T-helper 2 cell treated with Interferon-gamma antibody and Interleukin-4, amounts not matched to agents 5 μg/mL and 100 μg/mL, for 36 hours (primary cell): ENCODE measurements around the gene JARID2.

ENCODE experiments used
- DNase-seq: peaks from one replicate; pipeline ENCODE4 v3.0.0; 2021; ENCODE audit warnings: low spot score
- H3K27ac Mint-ChIP-seq: one replicate; pipeline ENCODE4 v1.8.0; 2021; ENCODE audit warnings: mild to moderate bottlenecking, mixed read lengths
- H3K27me3 Mint-ChIP-seq: one replicate; pipeline ENCODE4 v1.8.0; 2021; ENCODE audit warnings: low read depth, mixed read lengths
- H3K36me3 Mint-ChIP-seq: one replicate; pipeline ENCODE4 v1.8.0; 2021; ENCODE audit warnings: low read depth, mixed read lengths
- H3K4me1 Mint-ChIP-seq: one replicate; pipeline ENCODE4 v1.8.0; 2021; ENCODE audit warnings: low read depth, mixed read lengths
- H3K4me3 Mint-ChIP-seq: one replicate; pipeline ENCODE4 v1.8.0; 2022; ENCODE audit warnings: mild to moderate bottlenecking, moderate library complexity, mixed read lengths
- H3K9me3 Mint-ChIP-seq: one replicate; pipeline ENCODE4 v1.8.0; 2021; ENCODE audit warnings: mixed read lengths

Gene JARID2

DNA sequence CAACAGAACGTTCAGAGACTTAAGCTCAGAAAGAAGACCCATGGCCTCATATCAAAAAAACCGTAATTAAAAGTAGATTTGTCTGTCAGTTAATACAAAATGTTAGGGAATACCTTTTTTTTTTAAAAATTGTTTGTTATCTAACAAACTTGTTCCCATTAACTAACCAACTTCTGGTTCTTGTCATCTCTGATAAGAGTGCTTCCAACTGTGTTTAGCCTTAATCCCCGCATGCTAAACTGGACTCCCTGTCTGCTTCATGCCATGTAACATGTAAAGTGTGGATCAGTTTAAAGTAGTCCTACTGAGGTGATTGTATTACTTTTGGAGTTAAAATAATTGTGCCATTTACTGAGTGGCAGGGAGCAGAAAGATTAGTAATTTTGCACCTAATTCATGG, 6.3 kb downstream of the JARID2 start:
- H3K4me3 Mint-ChIP-seq: peak overlapping the region; percentile 95
- H3K4me1 Mint-ChIP-seq: peaks cover 65% of the 10 kb centered on the region
- no peaks in the 10 kb centered on the region for H3K27me3 Mint-ChIP-seq
- DNase-seq: no peak
- H3K36me3 Mint-ChIP-seq: peaks cover 38% of the 10 kb centered on the region
- H3K27ac Mint-ChIP-seq: peak overlapping the region; percentile 78
- no peaks in the 10 kb centered on the region for H3K9me3 Mint-ChIP-seq

DNA sequence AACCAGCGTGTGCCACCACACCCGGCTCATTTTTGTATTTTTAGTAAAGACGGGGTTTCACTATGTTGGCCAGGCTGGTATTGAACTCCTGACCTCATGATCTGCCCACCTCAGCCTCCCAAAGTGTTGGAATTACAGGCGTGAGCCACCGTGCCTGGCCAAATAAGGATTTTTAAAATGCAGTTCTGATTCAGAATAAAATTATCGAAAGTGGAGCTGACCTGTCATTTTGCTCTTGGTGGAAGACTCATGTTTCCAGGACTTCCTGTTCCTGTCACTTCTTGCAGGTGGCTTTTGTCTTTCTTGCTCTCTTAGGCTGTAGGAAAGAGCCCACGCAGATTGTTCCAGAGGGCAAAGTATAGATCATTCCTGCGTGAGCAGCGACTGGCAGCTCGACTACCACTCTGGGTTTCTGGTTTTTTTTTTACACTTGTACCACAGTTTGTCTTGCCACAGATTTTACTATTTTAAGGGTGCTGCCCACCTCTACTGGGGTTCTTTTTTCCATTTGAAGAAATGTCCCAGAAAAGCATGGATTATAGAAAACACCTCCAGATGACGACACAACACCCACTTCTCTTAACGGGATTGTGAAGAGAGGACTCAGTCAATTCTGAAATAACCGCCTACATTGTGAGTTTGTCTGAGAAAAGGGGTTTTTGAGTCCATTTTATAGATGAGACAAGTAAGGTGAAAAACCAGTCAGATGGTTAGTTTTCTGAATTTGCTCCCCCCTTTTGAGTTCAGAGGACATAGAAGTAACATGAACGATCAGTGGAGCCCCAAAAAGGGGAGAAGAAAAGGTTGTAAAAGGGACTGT, 7.5 kb downstream of the JARID2 start:
- Mint-ChIP-seq H3K4me1 (peaks cover 75% of the 10 kb centered on the region), H3K36me3 (peaks cover 45% of the 10 kb centered on the region), H3K27me3 (no peaks in the 10 kb centered on the region), H3K4me3 (peak overlapping the region; percentile 95), H3K27ac (peak overlapping the region; percentile 58), H3K9me3 (no peaks in the 10 kb centered on the region)
- peak; percentile 27 for DNase-seq

DNA sequence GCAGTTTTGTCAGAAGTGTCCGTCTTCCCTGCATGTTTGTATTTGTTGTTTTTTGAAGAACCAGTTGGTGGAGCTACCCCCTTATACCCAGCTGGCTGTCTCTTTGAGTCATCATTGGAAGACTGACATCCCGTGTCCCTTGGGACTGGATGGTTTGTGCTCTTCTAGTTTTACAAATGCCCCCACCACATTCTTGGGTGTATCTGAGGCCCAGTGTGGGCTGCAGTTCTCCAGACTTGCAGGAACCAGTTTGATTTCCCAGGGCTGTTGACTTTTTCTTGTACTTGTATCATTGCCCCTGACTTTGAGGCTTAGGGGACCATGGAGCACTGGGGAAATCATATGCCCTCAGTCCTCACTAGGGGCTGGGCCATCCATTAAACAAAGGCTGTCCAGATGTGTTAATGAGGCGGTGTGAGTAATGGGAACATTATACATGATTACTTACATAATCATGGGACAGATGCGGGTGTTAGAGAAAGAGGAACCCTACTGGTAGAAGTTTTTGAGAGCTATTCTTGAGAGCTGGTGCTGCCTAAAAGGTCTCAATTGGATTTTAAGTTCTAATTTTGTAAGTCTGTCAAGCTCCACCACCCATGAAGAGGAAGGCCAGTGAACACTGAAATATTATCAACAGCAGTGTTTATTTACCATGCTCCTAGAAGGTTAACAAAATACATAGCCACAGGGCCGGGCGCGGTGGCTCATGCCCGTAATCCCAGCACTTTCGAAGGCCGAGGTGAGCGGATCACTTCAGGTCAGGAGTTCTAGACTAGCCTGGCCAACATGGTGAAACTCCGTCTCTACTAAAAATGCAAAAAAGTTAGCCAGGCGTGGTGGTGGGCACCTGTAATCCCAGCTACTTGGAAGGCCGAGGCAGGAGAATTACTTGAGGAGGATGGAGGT, 8.5 kb downstream of the JARID2 start:
- peak overlapping the region; percentile 95 for H3K4me3 Mint-ChIP-seq
- no peaks in the 10 kb centered on the region for H3K9me3 Mint-ChIP-seq
- H3K4me1 Mint-ChIP-seq: peaks cover 81% of the 10 kb centered on the region
- H3K27ac Mint-ChIP-seq: peak overlapping the region; percentile 58
- peaks cover 50% of the 10 kb centered on the region for H3K36me3 Mint-ChIP-seq
- DNase-seq: no peak
- no peaks in the 10 kb centered on the region for H3K27me3 Mint-ChIP-seq

DNA sequence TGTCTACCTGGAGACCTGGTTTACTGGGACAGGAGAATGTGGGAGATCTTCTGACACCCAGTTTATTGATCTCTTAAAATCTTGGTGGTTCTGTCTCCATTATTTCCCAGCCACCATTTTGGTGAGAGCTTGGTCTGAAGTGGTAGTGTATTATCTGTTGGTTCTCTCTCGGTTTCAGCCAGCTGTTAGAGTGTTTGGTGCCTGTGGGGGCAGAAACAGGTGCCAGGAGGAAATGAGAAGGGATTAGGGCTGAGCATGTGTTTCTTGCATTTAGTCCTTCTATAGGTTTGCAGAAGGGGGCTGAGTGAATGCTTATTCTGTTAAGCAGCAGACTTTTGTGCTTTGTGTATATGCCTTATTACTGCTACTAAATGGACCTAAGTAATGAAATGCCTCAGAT, 9.6 kb downstream of the JARID2 start:
- no peak overlapping the region for H3K4me3 Mint-ChIP-seq
- peak overlapping the region; percentile 1 for H3K27ac Mint-ChIP-seq
- peaks cover 82% of the 10 kb centered on the region for H3K4me1 Mint-ChIP-seq
- no peaks in the 10 kb centered on the region for H3K27me3 Mint-ChIP-seq
- no peak for DNase-seq
- H3K36me3 Mint-ChIP-seq: peaks cover 47% of the 10 kb centered on the region
- H3K9me3 Mint-ChIP-seq: no peaks in the 10 kb centered on the region

DNA sequence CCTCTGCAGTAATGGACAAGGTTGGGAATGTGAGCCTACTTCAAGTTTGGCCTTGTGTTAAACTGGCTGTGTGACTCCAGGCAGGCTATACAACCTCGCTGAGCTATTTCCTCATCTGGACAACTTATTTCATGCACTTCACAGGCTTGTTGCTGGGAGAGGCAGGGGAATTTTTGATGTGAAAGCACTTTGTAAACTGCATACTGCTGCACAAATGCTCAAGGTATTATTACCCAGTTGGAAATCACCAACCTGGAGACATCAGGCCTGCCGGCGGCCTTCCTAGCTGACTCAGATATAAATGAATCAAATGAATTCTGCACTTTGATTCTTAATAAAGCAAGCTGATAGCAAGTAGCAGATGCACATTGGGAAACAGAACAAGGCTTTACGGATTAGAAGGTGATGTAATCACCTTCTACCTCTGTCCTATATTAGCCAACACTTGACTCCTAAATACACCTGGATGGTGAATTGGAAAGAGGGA, 10.1 kb downstream of the JARID2 start:
- H3K9me3 Mint-ChIP-seq: no peaks in the 10 kb centered on the region
- no peaks in the 10 kb centered on the region for H3K27me3 Mint-ChIP-seq
- peaks cover 45% of the 10 kb centered on the region for H3K36me3 Mint-ChIP-seq
- no peak overlapping the region for H3K4me3 Mint-ChIP-seq
- DNase-seq: no peak
- peaks cover 84% of the 10 kb centered on the region for H3K4me1 Mint-ChIP-seq
- H3K27ac Mint-ChIP-seq: no peak overlapping the region

DNA sequence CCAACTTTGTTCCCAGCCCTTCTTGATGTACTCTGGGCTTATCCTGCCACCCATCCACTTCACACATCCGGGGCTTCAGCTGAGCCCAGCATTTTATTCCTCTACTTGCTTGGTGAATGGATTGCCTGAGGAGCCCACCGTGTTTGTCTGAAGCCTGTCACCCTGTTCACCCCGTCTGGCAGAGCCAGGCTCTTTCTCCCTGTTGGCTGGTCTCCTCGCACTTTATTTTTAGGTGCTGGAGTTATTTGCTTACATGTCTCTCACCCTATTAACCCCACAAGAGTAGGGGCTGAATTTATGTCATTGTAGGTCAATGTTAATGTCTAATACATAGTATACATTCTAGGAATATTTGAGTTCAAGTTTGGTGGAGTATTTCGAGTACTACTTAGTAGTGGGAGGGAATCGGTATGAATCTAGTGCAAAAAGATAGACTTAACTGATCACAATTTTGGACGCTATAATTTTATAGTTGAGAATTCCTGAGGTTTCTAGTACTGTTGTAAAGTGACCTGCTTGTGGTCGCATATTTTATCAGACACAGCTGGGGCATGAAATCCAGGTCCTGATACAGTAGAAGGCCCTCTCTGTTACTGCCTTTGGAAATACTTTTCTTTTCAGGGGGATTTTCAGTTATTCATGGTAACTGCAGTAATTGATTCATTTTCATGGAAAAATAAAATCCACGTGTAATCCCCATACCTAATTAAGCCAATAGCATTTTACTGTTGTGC, 10.8 kb downstream of the JARID2 start:
- DNase-seq: no peak
- Mint-ChIP-seq H3K27me3 (no peaks in the 10 kb centered on the region), H3K4me1 (peaks cover 86% of the 10 kb centered on the region), H3K9me3 (no peaks in the 10 kb centered on the region), H3K4me3 (no peak overlapping the region), H3K27ac (no peak overlapping the region), H3K36me3 (peaks cover 42% of the 10 kb centered on the region)

DNA sequence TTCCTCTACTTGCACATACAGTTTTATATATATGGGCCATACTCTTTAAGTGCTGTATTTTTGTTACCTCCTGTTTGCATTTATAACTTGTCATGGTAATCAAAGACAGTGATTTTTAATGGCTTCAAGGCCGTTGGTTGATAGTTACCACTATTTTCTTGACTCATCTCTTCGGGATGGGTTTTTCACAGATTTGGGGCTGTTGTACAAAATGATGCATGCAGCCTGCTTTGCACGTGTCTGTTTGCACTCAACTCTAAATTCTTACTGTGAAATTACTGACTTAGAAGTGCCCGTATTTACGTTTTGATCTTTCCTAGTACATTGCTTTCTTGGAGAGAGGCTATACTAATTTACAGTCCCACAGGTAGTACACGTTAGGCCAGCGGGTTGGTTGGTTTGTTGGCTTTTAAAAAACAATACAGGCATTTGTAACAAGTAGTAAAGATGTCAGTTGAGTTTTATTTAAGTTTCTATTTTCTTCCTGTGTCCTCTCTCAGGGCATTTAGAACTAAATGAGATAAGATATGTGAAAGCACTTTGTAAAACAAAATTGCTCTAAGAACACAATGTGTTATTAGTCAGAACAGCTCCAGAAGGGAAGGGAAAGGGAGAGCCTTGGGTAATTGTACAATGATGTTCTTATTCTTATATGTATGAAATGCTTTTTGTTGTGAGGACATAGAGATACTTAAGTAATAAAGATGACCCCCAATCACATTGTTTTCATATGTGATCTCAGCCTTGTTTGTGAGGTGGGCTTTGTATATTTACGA, 11.7 kb downstream of the JARID2 start:
- peak overlapping the region; percentile 28 for H3K27ac Mint-ChIP-seq
- H3K4me1 Mint-ChIP-seq: peaks cover 82% of the 10 kb centered on the region
- no peak overlapping the region for H3K4me3 Mint-ChIP-seq
- H3K9me3 Mint-ChIP-seq: no peaks in the 10 kb centered on the region
- no peaks in the 10 kb centered on the region for H3K27me3 Mint-ChIP-seq
- DNase-seq: no peak
- peaks cover 42% of the 10 kb centered on the region for H3K36me3 Mint-ChIP-seq

DNA sequence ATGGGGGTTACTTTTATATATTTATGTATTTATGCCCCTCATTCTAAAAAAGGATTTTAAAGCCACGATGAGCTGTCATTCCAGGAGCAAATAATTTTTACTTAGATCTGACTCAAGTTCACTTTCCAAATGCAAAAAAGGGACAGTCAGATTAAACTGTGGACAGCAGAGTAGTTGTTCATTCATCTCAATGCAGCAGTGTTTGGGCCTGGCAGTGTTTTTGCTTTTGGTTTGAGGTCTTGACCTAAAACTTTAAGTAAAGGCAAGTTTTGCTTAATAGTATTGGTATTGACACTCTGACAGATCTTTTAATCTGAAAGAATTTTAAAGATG, 13.9 kb downstream of the JARID2 start:
- Mint-ChIP-seq H3K27ac (peak overlapping the region; percentile 60), H3K4me1 (peaks cover 81% of the 10 kb centered on the region), H3K36me3 (peaks cover 37% of the 10 kb centered on the region), H3K4me3 (no peak overlapping the region), H3K27me3 (no peaks in the 10 kb centered on the region), H3K9me3 (no peaks in the 10 kb centered on the region)
- no peak for DNase-seq

DNA sequence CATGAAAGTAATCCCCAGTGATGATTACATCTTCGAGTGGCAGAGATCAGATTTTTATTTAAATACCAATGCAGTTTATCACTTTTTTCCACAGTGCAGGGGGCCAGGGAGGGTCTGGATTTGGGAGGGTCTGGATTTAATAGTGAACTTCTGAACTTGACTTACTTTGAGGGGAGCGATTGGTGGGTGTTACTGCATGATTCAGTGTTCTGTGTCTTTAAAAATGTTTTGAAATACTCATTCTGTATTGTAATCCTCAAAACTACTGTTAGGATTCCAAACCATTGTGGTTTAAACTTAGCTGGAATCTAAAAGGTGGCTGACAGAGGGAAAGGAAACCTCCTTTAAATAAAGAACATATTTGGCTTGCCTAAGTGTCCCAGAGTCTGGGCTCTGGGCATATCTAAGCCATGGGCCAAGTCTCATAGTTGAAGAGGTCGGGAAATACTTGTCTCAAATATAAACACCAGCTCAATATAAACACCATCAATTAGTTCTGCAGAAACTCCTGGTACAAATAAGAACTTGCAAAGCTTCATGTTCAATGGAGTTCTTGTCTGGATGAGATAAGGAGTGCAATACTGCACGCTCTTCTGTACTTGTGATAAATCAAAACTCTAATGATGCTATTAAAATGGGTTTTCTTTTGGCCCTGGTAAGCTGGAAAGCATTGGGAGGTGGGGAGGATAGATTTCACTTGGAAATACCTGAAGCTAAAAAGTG, 14.4 kb downstream of the JARID2 start:
- Mint-ChIP-seq H3K27ac (peak overlapping the region; percentile 60), H3K4me1 (peaks cover 81% of the 10 kb centered on the region), H3K36me3 (peaks cover 35% of the 10 kb centered on the region), H3K9me3 (no peaks in the 10 kb centered on the region), H3K27me3 (no peaks in the 10 kb centered on the region), H3K4me3 (no peak overlapping the region)
- DNase-seq: no peak

DNA sequence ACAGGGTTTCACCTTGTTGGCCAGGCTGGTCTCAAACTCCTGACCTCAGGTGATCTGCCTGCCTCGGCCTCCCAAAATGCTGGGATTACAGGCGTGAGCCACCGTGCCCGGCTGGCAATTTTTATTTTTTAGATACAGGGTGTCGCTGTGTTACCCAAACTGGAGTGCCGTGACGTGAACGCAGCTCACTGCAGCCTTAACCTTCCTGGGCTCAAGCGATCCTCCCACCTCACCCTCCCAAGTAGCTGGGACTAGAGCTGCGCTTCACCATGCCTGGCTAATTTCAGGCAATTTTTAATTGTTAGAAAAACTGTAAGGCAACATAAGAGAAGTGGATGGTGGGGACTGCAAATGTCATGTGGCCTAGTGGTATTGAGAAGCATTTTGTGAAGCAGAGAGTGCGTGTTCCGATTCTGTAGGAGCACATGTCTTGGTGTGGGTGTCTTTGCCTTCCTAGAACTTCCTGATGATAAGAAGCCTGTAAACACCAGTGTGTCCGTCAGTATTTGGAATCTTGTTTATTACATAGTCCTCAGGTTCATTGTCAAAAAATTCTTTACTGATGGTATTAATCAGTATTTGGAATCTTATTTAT, 18.0 kb downstream of the JARID2 start:
- peak overlapping the region; percentile 44 for H3K4me3 Mint-ChIP-seq
- H3K27me3 Mint-ChIP-seq: no peaks in the 10 kb centered on the region
- no peak for DNase-seq
- no peaks in the 10 kb centered on the region for H3K9me3 Mint-ChIP-seq
- H3K36me3 Mint-ChIP-seq: peaks cover 20% of the 10 kb centered on the region
- no peak overlapping the region for H3K27ac Mint-ChIP-seq
- H3K4me1 Mint-ChIP-seq: peaks cover 83% of the 10 kb centered on the region

DNA sequence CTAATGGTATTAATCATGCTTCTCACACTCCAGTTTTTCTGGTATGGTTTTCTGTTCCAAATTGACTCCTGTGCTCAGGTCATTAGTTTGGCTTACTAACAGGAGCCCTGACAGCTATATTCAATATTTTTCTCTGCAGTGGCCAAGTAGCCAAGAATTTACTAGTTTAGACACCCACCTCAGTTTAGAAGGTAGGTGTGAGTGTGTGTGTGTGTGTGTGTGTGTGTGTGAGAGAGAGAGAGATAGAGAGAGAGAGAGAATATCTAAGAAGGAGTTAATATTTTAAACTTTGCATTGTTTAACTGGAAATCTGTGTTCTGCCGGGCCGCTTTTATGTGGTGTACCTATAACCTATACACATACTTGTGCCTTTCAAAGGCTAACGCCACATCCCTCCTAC, 18.5 kb downstream of the JARID2 start:
- no peaks in the 10 kb centered on the region for H3K9me3 Mint-ChIP-seq
- H3K36me3 Mint-ChIP-seq: peaks cover 16% of the 10 kb centered on the region
- peak overlapping the region; percentile 71 for H3K27ac Mint-ChIP-seq
- no peaks in the 10 kb centered on the region for H3K27me3 Mint-ChIP-seq
- peak overlapping the region; percentile 44 for H3K4me3 Mint-ChIP-seq
- no peak for DNase-seq
- H3K4me1 Mint-ChIP-seq: peaks cover 79% of the 10 kb centered on the region

DNA sequence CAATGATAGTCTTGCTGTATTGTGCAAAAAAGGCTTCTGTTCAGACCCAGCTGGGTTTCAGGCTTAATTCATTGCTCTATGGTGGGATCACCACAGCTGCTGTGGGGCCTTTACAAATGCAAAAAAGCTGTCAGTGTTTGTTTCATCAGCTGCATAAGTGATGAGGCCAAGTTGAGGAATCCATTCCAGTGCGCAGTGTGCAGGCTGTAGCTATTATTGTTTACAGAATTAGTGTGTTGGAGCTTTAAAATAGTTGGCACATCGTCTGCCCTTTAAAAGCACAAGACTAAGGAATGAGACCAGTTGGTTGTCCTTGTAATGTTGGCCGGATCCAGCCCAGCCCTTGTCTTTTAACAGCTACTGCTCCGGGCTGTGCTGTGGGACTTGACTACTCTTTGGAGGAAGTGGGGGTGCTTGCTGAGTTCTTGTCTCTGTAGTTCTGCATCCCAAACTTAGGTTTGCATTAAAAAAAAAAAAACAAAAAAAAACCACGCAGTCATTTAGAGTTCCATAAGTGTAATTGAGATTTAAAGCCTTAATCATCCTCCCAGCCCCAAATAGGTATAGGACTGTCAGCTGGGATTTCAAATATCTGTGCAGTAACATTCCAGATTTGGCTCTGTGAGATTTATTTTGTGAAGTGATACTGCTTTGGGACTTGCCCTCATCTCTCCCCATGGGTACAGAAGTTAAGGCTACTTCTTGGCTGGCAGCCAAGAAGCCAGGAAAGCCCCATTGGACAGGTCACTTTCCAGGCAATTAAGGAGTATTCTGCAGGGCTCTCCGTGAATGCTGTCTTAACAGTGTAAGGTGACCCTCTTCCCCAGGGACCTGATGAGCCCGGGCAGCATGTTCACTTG, 19.3 kb downstream of the JARID2 start:
- no peak for DNase-seq
- Mint-ChIP-seq H3K27ac (no peak overlapping the region), H3K27me3 (no peaks in the 10 kb centered on the region), H3K36me3 (peaks cover 16% of the 10 kb centered on the region), H3K4me3 (peak overlapping the region; percentile 37), H3K9me3 (no peaks in the 10 kb centered on the region), H3K4me1 (peaks cover 74% of the 10 kb centered on the region)
